Endodermal cell (in vitro differentiated cells): ENCODE measurements around the gene BCL11A. TPM values are rescaled to one million over a fixed set of nuclear protein-coding genes. Genes with fewer than 3 reads are reported as not detected.

Experiments used
- DNase-seq: peaks from one replicate; pipeline ENCODE4 v3.0.0-alpha.2; 2017
- H3K27ac ChIP-seq: 2 replicates; pipeline ENCODE4 v1.5.1; 2013; ENCODE audit warnings: mild to moderate bottlenecking, low read depth, low read length, moderate library complexity
- H3K27me3 ChIP-seq: 2 replicates; pipeline ENCODE4 v1.6.1; 2013; ENCODE audit warnings: mild to moderate bottlenecking, low read length, moderate library complexity; ENCODE audit not compliant: insufficient read depth, control insufficient read depth, poor library complexity, severe bottlenecking
- H3K36me3 ChIP-seq: 2 replicates; pipeline ENCODE4 v1.7.0; 2013; ENCODE audit warnings: mild to moderate bottlenecking, low read length, moderate library complexity; ENCODE audit not compliant: control insufficient read depth, insufficient read depth
- H3K4me1 ChIP-seq: one replicate; pipeline ENCODE4 v1.7.0; 2013; ENCODE audit warnings: low read length; ENCODE audit not compliant: control insufficient read depth, insufficient read depth
- H3K4me3 ChIP-seq: 2 replicates; pipeline ENCODE4 v1.5.1; 2013; ENCODE audit warnings: mild to moderate bottlenecking, low read length, moderate library complexity
- H3K9ac ChIP-seq: 2 replicates; pipeline ENCODE4 v1.6.1; 2013; ENCODE audit warnings: mild to moderate bottlenecking, low read length, moderate library complexity; ENCODE audit not compliant: poor library complexity, severe bottlenecking; ENCODE audit errors: extremely low read depth
- H3K9me3 ChIP-seq: 2 replicates; pipeline ENCODE4 v1.6.1; 2013; ENCODE audit warnings: mild to moderate bottlenecking, low read length, moderate library complexity; ENCODE audit not compliant: control insufficient read depth
- H3K27ac Mint-ChIP-seq: 2 replicates; pipeline ENCODE4 v1.8.0; 2020; ENCODE audit warnings: mixed read lengths
- H3K27me3 Mint-ChIP-seq: 2 replicates; pipeline ENCODE4 v1.8.0; 2021; ENCODE audit warnings: mild to moderate bottlenecking, mixed read lengths; ENCODE audit not compliant: insufficient read depth
- H3K36me3 Mint-ChIP-seq: 2 replicates; pipeline ENCODE4 v1.8.0; 2020; ENCODE audit warnings: low read depth, mixed read lengths
- H3K4me1 Mint-ChIP-seq: 2 replicates; pipeline ENCODE4 v1.8.0; 2020; ENCODE audit warnings: mixed read lengths
- H3K4me3 Mint-ChIP-seq: 2 replicates; pipeline ENCODE4 v1.8.0; 2020; ENCODE audit warnings: mild to moderate bottlenecking, moderate library complexity, mixed read lengths
- H3K9me3 Mint-ChIP-seq: 2 replicates; pipeline ENCODE4 v1.8.0; 2020; ENCODE audit warnings: mild to moderate bottlenecking, mixed read lengths
- WGBS, 2 experiments: methylation state at CpG; one replicate each; pipeline versions ENCODE4 v1.1.5 to v1.1.7; 2013; ENCODE audit warnings: missing lambda C conversion rate in 2 of 2, mixed read lengths in 1 of 2; ENCODE audit not compliant: insufficient coverage in 1 of 2, insufficient read length in 1 of 2; 5-methylcytosine and 5-hydroxymethylcytosine counted together
- total RNA-seq, 2 donors: library from RNA; stranded (reverse); fragmentation: NEBNext Ultra II Directional in 1 of 2; extraction: Animal tissue kit (Norgen Biotek cat#: 25700) in 1 of 2; gene quantifications; 2 replicates in 1 of 2; 3 replicates in 1 of 2; pipeline ENCODE4 v1.2.1, GENCODE V29; 2021
- TF ChIP-seq, protein P1 (sequence below): fragments of 200-600 bp; sonication (generic); conservative IDR thresholded peaks from 2 replicates; pipeline ENCODE4 v1.5.0; 2021; ENCODE audit warnings: antibody characterized with exemption, mild to moderate bottlenecking

BCL11A gene
- total RNA-seq, 2 donors from 2014 or later = 14.7 to 16.3 TPM

DNA sequence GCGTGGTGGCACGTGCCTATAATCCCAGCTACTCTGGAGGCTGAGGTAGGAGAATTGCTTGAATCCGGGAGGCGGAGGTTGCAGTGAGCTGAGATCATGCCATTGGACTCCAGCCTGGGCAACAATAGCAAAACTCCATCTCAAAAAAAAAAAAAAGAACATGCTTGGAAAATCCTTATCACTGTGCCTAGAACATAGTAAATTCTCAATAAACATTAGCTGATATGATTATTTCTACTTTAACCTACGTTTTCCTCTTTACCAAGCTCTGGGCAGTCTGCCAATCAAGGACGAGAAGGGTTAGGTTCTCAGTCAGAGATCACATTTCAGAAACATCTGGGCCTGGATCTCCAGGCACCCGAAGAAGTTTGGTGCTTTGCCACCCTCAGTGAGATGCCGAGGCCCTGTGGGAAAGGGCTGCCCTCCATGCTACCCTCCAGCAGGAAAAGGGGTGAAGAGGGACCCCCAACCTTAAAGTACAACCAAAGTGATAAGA lies 107.7 kb downstream of the BCL11A start:
- no peak overlapping the region for H3K27ac Mint-ChIP-seq
- Histone ChIP-seq H3K27me3 (no peaks in the 10 kb centered on the region), H3K27ac (no peak overlapping the region), H3K4me1 (no peaks in the 10 kb centered on the region), H3K9ac (no peak overlapping the region), H3K4me3 (no peak overlapping the region), H3K9me3 (no peaks in the 10 kb centered on the region), H3K36me3 (no peaks in the 10 kb centered on the region)
- TF ChIP-seq, protein P1, sequence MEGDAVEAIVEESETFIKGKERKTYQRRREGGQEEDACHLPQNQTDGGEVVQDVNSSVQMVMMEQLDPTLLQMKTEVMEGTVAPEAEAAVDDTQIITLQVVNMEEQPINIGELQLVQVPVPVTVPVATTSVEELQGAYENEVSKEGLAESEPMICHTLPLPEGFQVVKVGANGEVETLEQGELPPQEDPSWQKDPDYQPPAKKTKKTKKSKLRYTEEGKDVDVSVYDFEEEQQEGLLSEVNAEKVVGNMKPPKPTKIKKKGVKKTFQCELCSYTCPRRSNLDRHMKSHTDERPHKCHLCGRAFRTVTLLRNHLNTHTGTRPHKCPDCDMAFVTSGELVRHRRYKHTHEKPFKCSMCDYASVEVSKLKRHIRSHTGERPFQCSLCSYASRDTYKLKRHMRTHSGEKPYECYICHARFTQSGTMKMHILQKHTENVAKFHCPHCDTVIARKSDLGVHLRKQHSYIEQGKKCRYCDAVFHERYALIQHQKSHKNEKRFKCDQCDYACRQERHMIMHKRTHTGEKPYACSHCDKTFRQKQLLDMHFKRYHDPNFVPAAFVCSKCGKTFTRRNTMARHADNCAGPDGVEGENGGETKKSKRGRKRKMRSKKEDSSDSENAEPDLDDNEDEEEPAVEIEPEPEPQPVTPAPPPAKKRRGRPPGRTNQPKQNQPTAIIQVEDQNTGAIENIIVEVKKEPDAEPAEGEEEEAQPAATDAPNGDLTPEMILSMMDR = no peak
- no peaks in the 10 kb centered on the region for H3K36me3 Mint-ChIP-seq
- peaks cover 17% of the 10 kb centered on the region for H3K27me3 Mint-ChIP-seq
- H3K4me1 Mint-ChIP-seq = peaks cover 23% of the 10 kb centered on the region
- no peaks in the 10 kb centered on the region for H3K9me3 Mint-ChIP-seq
- 92 to 94% methylated on average over 6 to 8 of the region's 8 CpGs for WGBS, 2 experiments
- no peak overlapping the region for H3K4me3 Mint-ChIP-seq
- no peak for DNase-seq

DNA sequence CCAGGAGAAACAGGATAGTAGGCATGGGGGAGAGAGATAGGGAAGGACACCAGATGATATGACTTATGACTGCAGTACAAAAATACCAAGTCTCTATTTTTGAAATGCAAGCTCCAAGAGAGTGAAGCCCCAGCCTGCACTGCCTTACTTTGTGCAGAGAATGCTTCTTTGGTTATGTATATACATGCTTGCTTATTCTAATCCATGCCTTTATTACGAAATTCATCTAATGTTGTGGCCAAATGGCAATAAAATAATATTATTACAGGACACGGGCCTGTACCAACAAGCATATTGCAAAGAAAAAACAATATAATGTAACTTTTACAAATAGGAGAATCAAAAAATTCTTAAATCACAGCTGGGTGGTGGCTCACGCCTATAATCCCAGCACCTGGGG lies 110.8 kb downstream of the BCL11A start:
- H3K4me1 Mint-ChIP-seq = peaks cover 45% of the 10 kb centered on the region
- 96 to 100% methylated on average over 1 to 3 of the region's 3 CpGs for WGBS, 2 experiments
- Histone ChIP-seq H3K36me3 (no peaks in the 10 kb centered on the region), H3K27me3 (peaks cover 6% of the 10 kb centered on the region), H3K4me1 (no peaks in the 10 kb centered on the region), H3K27ac (no peak overlapping the region), H3K9ac (no peak overlapping the region), H3K4me3 (no peak overlapping the region), H3K9me3 (no peaks in the 10 kb centered on the region)
- H3K27ac Mint-ChIP-seq = no peak overlapping the region
- H3K4me3 Mint-ChIP-seq = no peak overlapping the region
- H3K36me3 Mint-ChIP-seq = no peaks in the 10 kb centered on the region
- TF ChIP-seq, protein P1 = no peak
- H3K9me3 Mint-ChIP-seq = no peaks in the 10 kb centered on the region
- peaks cover 22% of the 10 kb centered on the region for H3K27me3 Mint-ChIP-seq
- DNase-seq = no peak

DNA sequence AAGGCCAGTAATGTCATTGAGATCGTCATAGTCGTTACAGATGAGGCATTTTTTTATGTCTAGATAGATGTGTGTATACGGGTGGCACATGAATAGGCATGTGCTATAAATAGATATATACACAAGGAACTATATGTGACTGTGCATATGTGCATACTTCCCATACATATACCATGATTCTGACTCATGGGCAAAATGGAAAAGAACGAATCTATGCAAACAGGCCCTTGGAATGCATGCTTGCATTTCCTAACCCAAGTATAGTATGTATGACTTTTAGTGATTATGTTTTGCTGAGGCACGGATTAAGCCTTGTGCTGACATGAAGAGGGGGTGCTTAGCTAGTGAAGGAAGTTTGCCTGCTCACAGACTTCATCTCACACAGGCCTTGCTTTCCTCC lies 111.7 kb downstream of the BCL11A start:
- Histone ChIP-seq H3K4me3 (no peak overlapping the region), H3K27me3 (peaks cover 6% of the 10 kb centered on the region), H3K27ac (no peak overlapping the region), H3K36me3 (no peaks in the 10 kb centered on the region), H3K9ac (no peak overlapping the region), H3K9me3 (no peaks in the 10 kb centered on the region), H3K4me1 (no peaks in the 10 kb centered on the region)
- Mint-ChIP-seq H3K27ac (no peak overlapping the region), H3K4me3 (no peak overlapping the region), H3K4me1 (peaks cover 48% of the 10 kb centered on the region), H3K27me3 (peaks cover 24% of the 10 kb centered on the region), H3K9me3 (no peaks in the 10 kb centered on the region), H3K36me3 (no peaks in the 10 kb centered on the region)
- TF ChIP-seq, protein P1 = no peak
- WGBS, 2 experiments = 95 to 100% methylated on average over 2 to 4 of the region's 5 CpGs
- no peak for DNase-seq
